HCEC 1CT (cell line): ENCODE measurements around the gene CR2.
"Not testable (repeated sequence)": the region's sequence is repeated elsewhere in the genome, so short reads cannot be mapped to it uniquely, and the experiment has no call there.

Experiments used
- DNase-seq: peaks from one replicate; pipeline ENCODE4 v3.0.0-alpha.2; 2017

Gene CR2

GRCh38 chr1:207516729-207517128 lies 62.6 kb downstream of the CR2 start:
- no peak for DNase-seq

GRCh38 chr1:207518608-207519236 lies 64.6 kb downstream of the CR2 start:
- DNase-seq = no peak

GRCh38 chr1:207519505-207520399 lies 65.6 kb downstream of the CR2 start:
- no peak for DNase-seq

- not testable (repeated sequence) for DNase-seq
Measured at GRCh38 chr1:207520400-207521345, 66.5 kb downstream of the CR2 start.

GRCh38 chr1:207525239-207525638 lies 71.1 kb downstream of the CR2 start:
- not testable (repeated sequence) for DNase-seq

- DNase-seq = not testable (repeated sequence)
Measured at GRCh38 chr1:207528401-207528800, 74.3 kb downstream of the CR2 start.

- not testable (repeated sequence) for DNase-seq
Measured at GRCh38 chr1:207536263-207536662, 82.1 kb downstream of the CR2 start.
